Suppressor macrophage treated with lipopolysaccharide for 4 hours (primary cell): ENCODE data around the gene CCDC9B.

Experiments
- DNase-seq: peaks from one replicate; pipeline ENCODE4 v3.0.0-alpha.2; 2020

The CCDC9B gene

DNA sequence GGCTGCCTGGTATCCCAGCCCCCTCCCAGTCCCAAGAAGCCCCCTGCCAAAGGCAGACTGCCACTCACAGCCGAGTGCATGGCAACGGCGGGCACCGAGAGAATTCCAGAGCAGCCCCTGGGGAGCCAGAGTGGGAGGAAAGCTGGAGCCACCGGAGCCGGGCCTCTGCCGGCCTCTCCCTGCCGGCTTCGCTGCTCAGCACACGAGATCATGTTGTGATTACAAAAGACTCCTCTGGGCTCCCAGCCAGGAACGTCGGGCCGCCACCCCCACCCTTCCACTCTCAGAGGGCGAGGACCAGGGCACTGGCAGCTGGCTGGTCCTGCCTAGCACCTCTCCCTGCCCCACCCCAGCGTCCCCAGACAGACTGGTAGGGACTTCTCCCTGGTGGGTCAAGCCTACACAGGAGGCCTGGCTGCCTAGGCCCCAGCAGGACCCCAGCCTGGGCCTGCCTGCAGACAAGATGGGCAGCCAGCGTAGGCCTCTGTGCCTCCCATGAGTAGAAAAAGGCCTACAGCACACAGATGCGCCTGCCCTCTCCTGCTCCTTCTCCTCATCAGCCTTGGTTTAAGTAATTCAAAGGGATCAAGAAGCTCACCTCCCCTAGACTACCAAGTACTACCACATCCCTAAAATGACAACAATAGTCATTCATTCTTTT, at the start of gene CCDC9B:
Gene CCDC9B (minus strand): TSS at position 200 of the 661 bp plus-strand sequence. CDS start 120 bp downstream, at position 80.
- DNase-seq, result peak; percentile 86

GRCh38 chr15:40389824-40390595, 49.3 kb upstream of the CCDC9B start:
- DNase-seq, result no peak

DNA sequence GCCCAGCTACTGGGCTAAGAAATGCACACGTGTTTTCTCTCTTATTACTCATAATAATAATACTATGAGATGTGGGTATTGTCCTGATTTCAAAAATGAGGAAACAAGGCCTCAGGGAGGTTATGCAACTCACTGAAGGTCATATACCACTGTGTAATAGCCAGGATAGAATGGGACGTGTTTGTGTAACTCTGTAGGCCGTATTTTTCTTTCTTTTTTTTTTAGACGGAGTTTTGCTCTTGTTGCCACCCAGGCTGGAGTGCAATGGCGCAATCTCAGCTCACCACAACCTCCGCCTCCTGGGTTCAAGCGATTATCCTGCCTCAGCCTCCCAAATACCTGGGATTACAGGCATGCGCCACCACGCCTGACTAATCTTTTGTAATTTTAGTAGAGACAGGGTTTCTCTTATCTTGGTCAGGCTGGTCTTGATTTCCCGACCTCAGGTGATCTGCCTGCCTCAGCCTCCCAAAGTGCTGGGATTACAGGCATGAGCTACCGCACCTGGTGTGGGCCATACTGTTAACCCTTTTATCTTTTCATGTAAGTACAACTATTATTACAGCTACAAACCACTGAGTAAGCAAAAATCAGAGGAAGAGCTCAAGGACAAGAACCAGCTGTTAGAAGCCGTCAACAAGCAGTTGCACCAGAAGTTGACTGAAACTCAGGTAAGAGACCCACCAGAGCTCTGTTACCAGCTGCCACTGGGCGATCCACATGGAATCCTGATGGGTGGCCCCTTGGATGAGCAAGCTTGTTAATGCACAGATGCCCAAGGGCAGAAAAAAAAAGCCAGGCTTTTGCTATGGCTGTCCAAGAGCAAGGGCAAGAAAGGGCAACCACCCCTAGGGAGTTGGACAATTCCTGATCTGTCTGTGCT, 48.4 kb upstream of the CCDC9B start:
- peak; percentile 94 for DNase-seq

GRCh38 chr15:40386480-40386879, 45.7 kb upstream of the CCDC9B start:
- DNase-seq, result no peak

- peak; percentile 95 for DNase-seq
These were observed 42.1 kb upstream of the CCDC9B start, which contains the start of gene KNSTRN for GRCh38 chr15:40382580-40383456. Gene KNSTRN, plus strand, starts transcription at chr15:40382721. Its CDS starts 115 bp downstream, at chr15:40382836.

- DNase-seq, result no peak
These were observed 41.2 kb upstream of the CCDC9B start for GRCh38 chr15:40381818-40382529.

DNA sequence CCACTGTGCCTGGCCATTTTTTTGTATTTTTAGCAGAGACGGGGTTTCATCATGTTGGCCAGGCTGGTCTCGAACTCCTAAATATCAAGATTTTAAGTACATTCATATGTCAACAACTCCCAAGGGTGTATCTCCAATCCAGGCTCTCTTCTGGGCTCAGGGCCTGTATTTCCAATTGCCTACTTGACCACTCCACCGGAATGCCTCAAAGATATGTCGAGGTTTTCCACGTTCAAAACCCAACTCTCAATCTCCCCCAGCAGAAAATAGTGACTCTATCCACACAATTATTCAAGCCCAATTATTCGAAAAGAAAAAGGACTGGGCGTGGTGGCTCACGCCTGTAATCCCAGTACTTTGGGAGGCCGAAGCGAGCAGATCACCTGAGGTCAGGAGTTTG, 39.9 kb upstream of the CCDC9B start:
- no peak for DNase-seq

DNA sequence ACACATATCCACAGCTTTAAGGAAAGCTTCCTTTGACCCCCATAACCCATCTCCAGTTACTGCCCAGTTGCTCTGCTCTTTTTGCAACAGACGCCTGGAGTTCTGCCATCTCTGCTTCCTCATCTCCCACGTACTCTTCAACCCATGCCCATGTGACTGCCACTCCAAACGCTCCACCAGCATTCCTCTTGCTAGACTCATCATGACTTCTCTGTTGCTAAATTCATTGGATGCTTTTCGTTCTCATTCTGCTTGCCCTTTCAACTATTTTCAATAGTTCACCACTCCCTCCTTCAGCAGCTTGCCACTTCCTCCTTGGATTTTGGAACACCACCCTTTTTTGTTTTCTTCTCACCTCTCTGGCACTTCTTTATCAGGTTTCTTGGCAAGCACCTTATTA, 39.1 kb upstream of the CCDC9B start:
- DNase-seq, result peak; percentile 87

- no peak for DNase-seq
These were observed 38.6 kb upstream of the CCDC9B start for GRCh38 chr15:40379374-40379773.

- DNase-seq, result no peak
These were observed 36.9 kb upstream of the CCDC9B start for GRCh38 chr15:40377606-40378005.

GRCh38 chr15:40372981-40373380, 32.2 kb upstream of the CCDC9B start:
- peak; percentile 47 for DNase-seq

- no peak for DNase-seq
These were observed 29.2 kb upstream of the CCDC9B start for GRCh38 chr15:40369971-40370370.

- no peak for DNase-seq
These were observed 28.7 kb upstream of the CCDC9B start for GRCh38 chr15:40369474-40369869.

DNA sequence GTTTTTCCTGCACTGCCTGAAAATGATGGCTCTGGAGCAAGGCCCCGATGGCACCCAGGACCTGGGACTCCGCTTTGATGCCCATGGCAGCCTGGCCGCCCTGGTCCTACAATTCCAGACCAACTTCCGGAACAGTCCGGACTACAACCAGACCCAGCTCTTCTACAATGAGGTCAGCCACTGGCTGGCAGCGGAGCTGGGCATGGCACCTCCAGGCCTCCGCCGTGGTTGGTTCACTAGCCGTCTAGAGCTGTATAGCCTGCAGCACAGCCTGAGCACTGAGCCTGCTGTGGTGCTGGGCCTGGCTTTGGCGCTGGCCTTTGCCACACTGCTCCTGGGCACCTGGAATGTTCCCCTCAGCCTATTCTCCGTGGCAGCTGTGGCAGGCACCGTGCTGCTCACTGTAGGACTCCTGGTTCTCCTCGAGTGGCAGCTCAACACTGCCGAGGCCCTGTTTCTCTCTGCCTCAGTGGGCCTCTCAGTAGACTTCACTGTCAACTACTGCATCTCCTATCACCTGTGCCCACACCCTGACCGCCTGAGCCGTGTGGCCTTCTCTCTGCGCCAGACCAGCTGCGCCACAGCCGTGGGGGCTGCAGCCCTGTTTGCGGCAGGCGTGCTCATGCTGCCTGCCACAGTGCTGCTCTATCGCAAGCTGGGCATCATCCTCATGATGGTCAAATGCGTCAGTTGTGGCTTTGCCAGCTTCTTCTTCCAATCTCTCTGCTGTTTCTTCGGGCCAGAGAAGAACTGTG, 28.2 kb upstream of the CCDC9B start:
- DNase-seq, result no peak

- peak; percentile 92 for DNase-seq
These were observed 27.2 kb upstream of the CCDC9B start for GRCh38 chr15:40367686-40368611.

GRCh38 chr15:40367371-40367685, 26.6 kb upstream of the CCDC9B start:
- no peak for DNase-seq

GRCh38 chr15:40366457-40367370, 26.0 kb upstream of the CCDC9B start:
- no peak for DNase-seq

- no peak for DNase-seq
These were observed 25.1 kb upstream of the CCDC9B start for GRCh38 chr15:40365624-40366456.
